ENCODE measurements around the gene UNC119.

UNC119 gene

DNA sequence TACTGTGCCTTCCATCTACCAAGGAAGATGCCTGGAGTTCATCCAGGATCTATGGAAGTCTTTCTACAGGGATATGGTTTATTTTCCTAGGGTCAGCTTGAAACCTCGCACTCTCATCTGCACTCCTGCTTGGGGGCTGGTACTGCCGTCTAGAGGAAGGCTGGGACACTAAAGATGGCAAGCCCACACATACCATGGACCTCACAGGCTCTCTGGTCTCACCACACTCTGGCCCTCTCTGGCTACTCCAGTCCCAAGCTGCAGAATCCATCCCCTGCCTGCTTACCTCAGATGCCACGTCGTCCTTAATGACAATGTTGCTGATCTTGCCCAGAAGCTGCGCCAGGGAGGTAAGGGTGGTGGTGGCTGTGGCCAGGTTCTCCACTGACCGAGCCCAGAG is 2.1 kb upstream of the UNC119 start:
- no peaks in the 10 kb centered on the region for H3K9me3 Mint-ChIP-seq
- H3K27ac Mint-ChIP-seq = no peak overlapping the region
- no peak overlapping the region for H3K4me3 Mint-ChIP-seq
- H3K27me3 Mint-ChIP-seq = no peaks in the 10 kb centered on the region
- H3K4me1 Mint-ChIP-seq (ENCODE audit: low read depth) = peaks cover 29% of the 10 kb centered on the region
- H3K36me3 Mint-ChIP-seq (ENCODE audit: low read depth) = peaks cover 45% of the 10 kb centered on the region

GRCh38 chr17:28553000-28553505 is 629 bp upstream of the UNC119 start:
- Mint-ChIP-seq H3K36me3 (ENCODE audit: low read depth) (peaks cover 32% of the 10 kb centered on the region), H3K4me1 (ENCODE audit: low read depth) (peaks cover 45% of the 10 kb centered on the region), H3K27ac (peak overlapping the region; percentile 7), H3K9me3 (no peaks in the 10 kb centered on the region), H3K4me3 (peak overlapping the region; percentile 87), H3K27me3 (no peaks in the 10 kb centered on the region)

DNA sequence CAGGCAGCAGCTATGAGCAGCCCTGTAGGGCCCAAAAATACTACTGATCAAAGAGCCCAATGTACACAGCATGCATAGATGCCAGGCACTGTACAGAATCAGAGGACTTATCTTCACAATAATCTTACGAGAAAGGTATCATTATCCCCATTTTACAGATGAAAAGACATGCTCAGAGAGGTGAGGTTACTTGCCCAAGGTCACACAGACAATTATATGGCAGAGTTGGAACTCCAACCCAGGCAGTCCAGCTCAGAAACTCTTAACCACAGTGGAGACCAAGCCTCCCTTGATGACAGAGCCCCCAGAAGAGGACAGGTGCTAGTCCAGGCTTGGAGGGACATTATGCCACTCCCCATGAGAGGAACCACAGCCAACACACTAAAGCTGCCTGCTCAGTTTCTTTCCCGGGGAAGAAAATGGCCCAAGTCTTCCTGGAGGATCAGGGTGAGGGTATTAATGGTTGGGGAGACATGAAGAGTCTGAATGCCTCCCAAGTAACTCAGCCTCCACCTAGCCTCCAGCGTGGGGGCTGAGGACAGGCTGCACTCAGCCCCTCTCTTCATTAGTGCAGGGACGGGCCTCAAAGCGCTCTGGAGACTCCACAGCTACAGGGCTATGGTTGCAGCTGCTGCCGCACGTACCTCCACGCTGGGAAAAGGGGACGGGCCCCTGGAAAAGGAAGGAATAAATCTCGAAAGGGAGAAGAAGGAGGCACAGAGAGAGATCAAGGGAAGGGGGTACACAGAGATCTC is 826 bp downstream of the UNC119 start:
- peaks cover 52% of the 10 kb centered on the region for H3K4me1 Mint-ChIP-seq (ENCODE audit: low read depth)
- no peaks in the 10 kb centered on the region for H3K27me3 Mint-ChIP-seq
- peak overlapping the region; percentile 76 for H3K27ac Mint-ChIP-seq
- peak overlapping the region; percentile 87 for H3K4me3 Mint-ChIP-seq
- H3K9me3 Mint-ChIP-seq = no peaks in the 10 kb centered on the region
- peaks cover 20% of the 10 kb centered on the region for H3K36me3 Mint-ChIP-seq (ENCODE audit: low read depth)

DNA sequence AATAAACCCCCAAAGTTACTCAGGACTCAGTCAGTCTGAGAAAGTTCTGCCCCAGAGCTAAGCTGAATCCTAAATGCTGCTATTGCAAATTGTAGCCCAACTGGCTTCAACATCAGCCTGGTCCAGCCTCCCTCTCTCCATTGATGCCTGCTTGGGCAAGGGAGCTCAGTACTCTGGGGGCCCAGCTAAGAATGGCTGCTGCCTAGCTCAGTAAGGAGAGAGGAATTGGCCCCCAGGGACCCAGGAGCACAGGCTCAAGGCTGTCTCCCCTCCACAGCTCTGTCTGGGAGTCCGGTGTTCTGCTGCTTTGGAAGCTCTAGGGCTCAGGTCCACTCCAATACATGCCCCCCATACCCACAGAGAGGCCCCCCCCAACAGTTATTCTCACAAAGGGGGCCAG is 1.6 kb downstream of the UNC119 start:
- peaks cover 52% of the 10 kb centered on the region for H3K4me1 Mint-ChIP-seq (ENCODE audit: low read depth)
- peaks cover 12% of the 10 kb centered on the region for H3K36me3 Mint-ChIP-seq (ENCODE audit: low read depth)
- peak overlapping the region; percentile 87 for H3K4me3 Mint-ChIP-seq
- no peak overlapping the region for H3K27ac Mint-ChIP-seq
- H3K27me3 Mint-ChIP-seq = no peaks in the 10 kb centered on the region
- no peaks in the 10 kb centered on the region for H3K9me3 Mint-ChIP-seq

- Mint-ChIP-seq H3K27me3 (no peaks in the 10 kb centered on the region), H3K27ac (peak overlapping the region; percentile 72), H3K4me3 (peak overlapping the region; percentile 47), H3K9me3 (no peaks in the 10 kb centered on the region), H3K36me3 (ENCODE audit: low read depth) (peaks cover 9% of the 10 kb centered on the region), H3K4me1 (ENCODE audit: low read depth) (peaks cover 52% of the 10 kb centered on the region)
Observed at GRCh38 chr17:28549236-28550132, 2.9 kb downstream of the UNC119 start.

DNA sequence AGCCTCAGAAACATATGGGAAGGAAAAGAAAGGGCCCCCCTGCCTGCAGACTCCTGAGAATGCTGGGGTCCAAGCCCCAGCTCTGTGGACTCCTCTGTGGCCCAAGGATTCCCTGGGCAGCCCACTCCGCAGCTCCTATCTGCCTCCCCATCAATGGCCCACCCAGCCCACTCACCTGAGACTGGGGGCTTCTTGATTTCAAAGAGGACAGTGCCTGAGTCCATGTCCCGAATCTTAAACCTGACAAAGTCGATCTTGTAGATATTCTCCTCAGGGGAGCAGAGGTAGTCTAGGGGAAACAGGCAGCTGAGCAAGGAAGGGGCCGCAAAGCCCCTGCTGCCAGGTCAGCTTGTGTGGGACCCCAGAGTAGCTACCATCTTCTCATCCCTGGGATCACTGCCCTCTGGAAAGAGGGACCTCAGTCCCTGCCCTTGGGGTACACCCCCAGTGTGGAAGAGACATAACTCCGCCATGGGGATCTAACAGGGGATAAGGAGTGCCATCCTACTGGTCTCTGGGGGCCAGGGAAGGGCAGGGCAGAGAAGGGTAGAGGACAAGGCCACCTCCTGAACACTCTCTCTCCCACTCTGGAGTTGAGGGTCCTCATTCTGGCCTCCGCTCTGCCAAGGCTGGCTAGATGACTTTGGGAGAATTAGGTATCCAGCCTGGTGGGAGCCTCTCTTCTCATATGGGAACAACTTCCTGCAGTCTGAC is 3.9 kb downstream of the UNC119 start:
- peaks cover 2% of the 10 kb centered on the region for H3K36me3 Mint-ChIP-seq (ENCODE audit: low read depth)
- H3K4me1 Mint-ChIP-seq (ENCODE audit: low read depth) = peaks cover 52% of the 10 kb centered on the region
- no peaks in the 10 kb centered on the region for H3K9me3 Mint-ChIP-seq
- H3K4me3 Mint-ChIP-seq = no peak overlapping the region
- peak overlapping the region; percentile 36 for H3K27ac Mint-ChIP-seq
- H3K27me3 Mint-ChIP-seq = no peaks in the 10 kb centered on the region

DNA sequence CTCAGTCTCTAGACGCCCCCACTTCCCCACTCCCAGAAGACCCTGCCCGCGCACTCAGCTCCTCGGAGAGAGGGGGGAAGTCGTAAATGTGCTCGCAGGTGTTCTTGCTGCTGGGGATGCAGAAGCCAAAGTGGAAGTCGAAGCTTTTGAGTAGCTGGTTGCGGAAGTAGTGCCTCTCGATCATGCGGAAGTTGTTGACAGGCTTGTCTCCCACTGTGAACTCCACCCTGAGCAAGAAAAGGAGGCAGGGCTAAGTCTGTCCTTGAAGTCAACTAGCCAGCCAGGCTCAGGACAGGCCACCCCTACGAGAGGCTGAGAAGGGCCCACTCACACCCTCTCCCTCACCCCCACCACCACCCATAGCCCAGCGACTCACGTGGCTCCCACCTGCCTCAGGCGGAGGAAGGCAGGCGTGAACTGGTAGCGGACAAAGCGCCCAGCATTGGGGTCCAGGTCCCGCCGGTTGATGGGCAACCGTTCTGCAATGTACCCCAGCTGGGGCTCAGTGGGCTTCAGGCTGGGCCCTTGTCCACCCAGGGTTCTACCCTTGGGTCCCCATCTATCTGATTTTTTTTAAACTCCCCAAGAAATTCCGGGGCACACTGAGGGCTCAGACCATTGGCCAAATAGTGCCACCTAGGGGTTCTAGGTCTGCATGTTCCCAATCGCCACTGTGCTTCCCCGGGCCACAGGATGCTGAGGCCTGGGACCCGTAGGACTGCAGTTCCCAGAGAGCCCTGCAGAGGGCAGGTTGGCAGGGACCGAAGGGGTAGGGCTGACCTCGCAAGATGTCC is 4.6 kb downstream of the UNC119 start:
- no peaks in the 10 kb centered on the region for H3K27me3 Mint-ChIP-seq
- H3K4me1 Mint-ChIP-seq (ENCODE audit: low read depth) = peaks cover 47% of the 10 kb centered on the region
- H3K9me3 Mint-ChIP-seq = no peaks in the 10 kb centered on the region
- no peaks in the 10 kb centered on the region for H3K36me3 Mint-ChIP-seq (ENCODE audit: low read depth)
- peak overlapping the region; percentile 36 for H3K27ac Mint-ChIP-seq
- peak overlapping the region; percentile 32 for H3K4me3 Mint-ChIP-seq

DNA sequence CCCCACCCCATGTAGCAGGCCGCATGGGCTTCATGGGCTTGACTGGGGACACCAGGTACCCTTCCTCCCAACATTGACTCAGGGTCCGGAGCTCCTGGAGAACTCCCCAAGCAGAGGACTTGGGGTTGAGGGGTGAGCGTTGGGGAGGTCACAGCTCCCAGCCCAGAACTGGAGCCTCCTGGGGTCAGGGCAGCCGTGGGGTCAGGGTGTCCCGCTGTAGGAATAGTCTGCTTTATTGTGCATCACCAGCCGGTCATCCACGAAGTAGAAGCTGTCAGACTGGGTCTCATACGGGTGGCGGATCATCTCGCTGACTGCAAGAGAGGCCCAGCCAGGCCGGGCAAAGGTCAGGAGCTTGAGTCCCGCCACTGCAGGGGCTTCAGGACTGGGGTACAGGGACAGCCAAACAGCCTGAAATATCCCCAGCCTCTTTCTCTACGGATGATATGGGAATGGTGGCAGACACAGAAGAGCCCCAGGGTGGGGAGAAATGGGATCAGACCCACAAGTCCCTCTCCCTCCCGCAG is 5.3 kb downstream of the UNC119 start:
- Mint-ChIP-seq H3K9me3 (no peaks in the 10 kb centered on the region), H3K4me3 (no peak overlapping the region), H3K27ac (no peak overlapping the region), H3K27me3 (no peaks in the 10 kb centered on the region), H3K4me1 (ENCODE audit: low read depth) (peaks cover 44% of the 10 kb centered on the region), H3K36me3 (ENCODE audit: low read depth) (no peaks in the 10 kb centered on the region)

DNA sequence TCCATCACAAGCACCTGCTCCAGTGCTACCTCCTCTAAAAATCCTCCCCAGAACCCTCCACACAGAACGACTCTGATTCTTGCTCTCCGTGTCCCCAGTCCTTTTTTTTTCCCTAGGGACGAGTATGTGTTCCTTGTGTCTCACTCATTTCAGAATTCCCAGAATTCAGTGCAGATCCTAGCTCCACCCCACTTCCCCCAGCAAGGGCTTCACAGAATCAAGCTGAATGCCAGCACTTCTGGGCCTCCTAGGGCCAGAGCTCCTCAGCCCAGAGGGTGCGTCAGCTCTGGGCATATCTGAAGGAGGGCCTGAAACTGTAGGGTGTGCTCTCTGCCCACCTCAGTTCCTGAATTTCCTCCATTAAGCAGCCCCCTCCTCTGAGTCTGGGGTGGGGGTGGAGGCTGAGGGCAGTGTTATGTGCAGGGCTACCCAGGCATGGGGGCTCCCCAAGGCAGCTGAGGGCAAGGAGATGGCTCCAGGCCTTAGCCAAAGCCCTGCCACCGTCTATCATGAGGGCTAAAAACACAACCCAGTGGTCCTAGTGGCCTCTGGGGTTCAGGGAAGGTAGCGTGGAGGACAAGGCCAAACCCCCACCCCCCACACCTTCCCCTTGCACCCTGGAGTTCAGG is 6.5 kb downstream of the UNC119 start:
- no peaks in the 10 kb centered on the region for H3K9me3 Mint-ChIP-seq
- H3K4me1 Mint-ChIP-seq (ENCODE audit: low read depth) = peaks cover 35% of the 10 kb centered on the region
- H3K4me3 Mint-ChIP-seq = no peak overlapping the region
- H3K27me3 Mint-ChIP-seq = no peaks in the 10 kb centered on the region
- H3K36me3 Mint-ChIP-seq (ENCODE audit: low read depth) = no peaks in the 10 kb centered on the region
- no peak overlapping the region for H3K27ac Mint-ChIP-seq

DNA sequence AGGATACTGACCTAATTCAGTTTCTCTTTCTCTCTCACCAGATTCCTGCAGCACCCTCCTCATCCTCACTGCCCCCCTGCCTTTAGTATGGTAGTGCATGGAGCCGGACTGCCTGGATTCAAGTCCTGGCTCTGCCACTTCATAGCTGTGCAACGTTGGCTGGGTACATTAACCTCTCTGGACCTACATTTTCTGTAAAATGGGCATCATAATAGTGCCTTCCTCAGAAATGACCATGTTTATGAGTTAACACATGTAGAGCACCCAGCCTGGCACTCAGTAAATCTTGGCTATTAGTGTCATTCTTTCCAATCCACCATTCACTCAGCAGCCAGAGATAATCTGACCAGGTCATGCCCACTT is 7.3 kb downstream of the UNC119 start:
- no peaks in the 10 kb centered on the region for H3K9me3 Mint-ChIP-seq

DNA sequence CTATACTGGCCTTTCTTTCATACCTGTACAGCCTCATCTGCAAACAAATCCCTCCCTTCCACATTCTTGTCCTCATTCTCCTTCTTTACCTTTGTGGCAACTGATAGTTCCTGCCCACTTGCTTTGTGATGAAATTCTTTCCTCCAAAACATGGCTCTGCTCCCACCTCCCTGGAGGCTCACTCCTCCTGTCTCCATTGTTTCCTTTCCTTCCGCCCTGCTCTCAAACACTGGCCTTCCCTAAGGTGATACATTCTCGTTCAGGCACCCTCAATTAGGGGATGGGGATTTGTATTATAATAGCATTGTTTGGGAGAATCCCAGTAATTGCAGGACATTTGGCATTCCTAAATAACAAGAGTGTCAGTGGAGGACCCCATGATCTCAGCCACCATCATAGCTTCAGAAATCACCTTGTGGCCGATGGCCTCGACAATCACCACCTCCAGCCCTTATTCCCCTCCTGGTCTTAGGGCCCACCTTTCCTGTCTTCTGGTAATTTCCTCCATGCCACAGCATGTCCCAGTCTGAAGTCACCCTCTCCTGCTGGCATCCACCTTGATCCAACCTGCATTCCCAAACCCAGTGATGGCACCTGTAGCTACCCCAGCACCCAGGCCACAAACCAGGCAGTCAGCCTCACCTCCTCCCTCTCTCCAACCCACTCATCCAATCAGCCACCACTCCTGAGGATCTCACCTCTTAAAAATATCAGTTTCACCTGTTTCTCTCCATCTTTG is 7.9 kb downstream of the UNC119 start:
- H3K36me3 Mint-ChIP-seq (ENCODE audit: low read depth) = no peaks in the 10 kb centered on the region
- no peak overlapping the region for H3K27ac Mint-ChIP-seq
- peaks cover 22% of the 10 kb centered on the region for H3K4me1 Mint-ChIP-seq (ENCODE audit: low read depth)
- H3K9me3 Mint-ChIP-seq = no peaks in the 10 kb centered on the region
- H3K27me3 Mint-ChIP-seq = no peaks in the 10 kb centered on the region
- H3K4me3 Mint-ChIP-seq = no peak overlapping the region

More for the DNA sequence above, 7.3 kb downstream of the UNC119 start:
- H3K36me3 Mint-ChIP-seq (ENCODE audit: low read depth) = no peaks in the 10 kb centered on the region
- H3K27ac Mint-ChIP-seq = no peak overlapping the region
- H3K27me3 Mint-ChIP-seq = no peaks in the 10 kb centered on the region
- no peak overlapping the region for H3K4me3 Mint-ChIP-seq
- peaks cover 28% of the 10 kb centered on the region for H3K4me1 Mint-ChIP-seq (ENCODE audit: low read depth)

DNA sequence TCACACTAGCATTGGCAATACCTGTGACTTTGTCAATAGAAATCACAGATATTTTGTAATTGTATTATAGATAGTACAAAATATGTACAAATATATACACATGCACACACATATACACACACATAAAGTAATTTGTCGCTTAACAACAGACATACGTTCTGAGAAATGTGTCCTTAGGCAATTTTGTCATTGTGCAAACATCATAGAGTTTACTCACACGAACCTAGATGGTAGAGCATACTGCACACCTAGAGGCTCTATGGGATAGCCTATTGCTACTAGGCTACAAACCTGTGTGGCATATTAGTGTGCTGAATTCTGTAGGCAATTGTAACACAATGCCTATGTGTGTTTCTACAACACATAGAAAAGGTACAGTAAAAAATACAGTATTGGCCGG is 11.0 kb downstream of the UNC119 start:
- H3K4me1 Mint-ChIP-seq (ENCODE audit: low read depth) = no peaks in the 10 kb centered on the region
- H3K36me3 Mint-ChIP-seq (ENCODE audit: low read depth) = no peaks in the 10 kb centered on the region
- no peak overlapping the region for H3K4me3 Mint-ChIP-seq
- no peaks in the 10 kb centered on the region for H3K27me3 Mint-ChIP-seq
- no peaks in the 10 kb centered on the region for H3K9me3 Mint-ChIP-seq
- no peak overlapping the region for H3K27ac Mint-ChIP-seq

- H3K36me3 Mint-ChIP-seq (ENCODE audit: low read depth) = no peaks in the 10 kb centered on the region
Observed at GRCh38 chr17:28540231-28540630, 12.2 kb downstream of the UNC119 start.

More at GRCh38 chr17:28540231-28540630, 12.2 kb downstream of the UNC119 start:
- H3K27ac Mint-ChIP-seq = no peak overlapping the region
- no peaks in the 10 kb centered on the region for H3K27me3 Mint-ChIP-seq
- no peak overlapping the region for H3K4me3 Mint-ChIP-seq
- H3K9me3 Mint-ChIP-seq = no peaks in the 10 kb centered on the region
- no peaks in the 10 kb centered on the region for H3K4me1 Mint-ChIP-seq (ENCODE audit: low read depth)
